ENCODE results near the gene ALG14.
A peak's percentile ranks its signal among the peaks of the same experiment; 100 is the strongest.
"Not testable (repeated sequence)": the region's sequence is repeated elsewhere in the genome, so short reads cannot be mapped to it uniquely, and the experiment has no call there.

Gene ALG14

GRCh38 chr1:94951046-94951445, 121.7 kb downstream of the ALG14 start:
- H3K27me3 Mint-ChIP-seq, result no peaks in the 10 kb centered on the region
- H3K9me3 Mint-ChIP-seq, result no peaks in the 10 kb centered on the region
- ATAC-seq (no peak), DNase-seq (no peak)
- H3K4me3 Mint-ChIP-seq, result no peak overlapping the region
- H3K4me1 Mint-ChIP-seq, result no peaks in the 10 kb centered on the region
- H3K27ac Mint-ChIP-seq, result no peak overlapping the region

GRCh38 chr1:94949681-94950661, 122.8 kb downstream of the ALG14 start:
- no peaks in the 10 kb centered on the region for H3K4me1 Mint-ChIP-seq
- H3K4me3 Mint-ChIP-seq, result no peak overlapping the region
- DNase-seq (no peak), ATAC-seq (no peak)
- H3K9me3 Mint-ChIP-seq, result no peaks in the 10 kb centered on the region
- H3K27me3 Mint-ChIP-seq, result no peaks in the 10 kb centered on the region
- no peak overlapping the region for H3K27ac Mint-ChIP-seq

DNA sequence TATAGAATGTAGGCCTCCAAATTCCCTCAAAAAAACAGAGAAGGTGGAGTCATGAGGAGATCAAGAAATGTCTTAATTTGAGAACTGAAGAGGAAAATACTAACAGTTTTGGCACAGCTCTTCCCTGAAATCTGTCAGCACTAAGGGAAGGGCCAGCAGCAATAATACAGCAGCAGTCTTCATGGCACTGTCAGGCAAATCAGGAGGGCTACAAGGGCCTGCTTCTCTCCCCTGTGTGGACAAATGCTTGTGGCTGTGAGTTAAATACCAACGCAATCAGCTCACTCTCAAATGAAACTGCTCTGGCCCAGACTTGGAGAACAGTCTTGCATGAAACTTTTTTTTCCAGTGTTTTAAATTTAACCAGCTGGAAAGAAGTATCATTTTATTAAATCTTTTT, 125.3 kb downstream of the ALG14 start:
- no peak overlapping the region for H3K27ac Mint-ChIP-seq
- no peaks in the 10 kb centered on the region for H3K27me3 Mint-ChIP-seq
- H3K4me3 Mint-ChIP-seq, result no peak overlapping the region
- no peaks in the 10 kb centered on the region for H3K9me3 Mint-ChIP-seq
- no peaks in the 10 kb centered on the region for H3K4me1 Mint-ChIP-seq
- no peak for DNase-seq
- ATAC-seq, result no peak

- no peak for DNase-seq
- Mint-ChIP-seq H3K27ac (no peak overlapping the region), H3K4me3 (no peak overlapping the region)
These were observed 125.9 kb downstream of the ALG14 start for GRCh38 chr1:94946886-94947285.

GRCh38 chr1:94942171-94943128, 130.3 kb downstream of the ALG14 start:
- no peak overlapping the region for H3K4me3 Mint-ChIP-seq
- H3K27me3 Mint-ChIP-seq, result no peaks in the 10 kb centered on the region
- H3K9me3 Mint-ChIP-seq, result no peaks in the 10 kb centered on the region
- H3K27ac Mint-ChIP-seq, result peak overlapping the region in 1 of 2 donors; percentile 7
- H3K4me1 Mint-ChIP-seq, result no peaks in the 10 kb centered on the region
- no peak for DNase-seq
- ATAC-seq, result no peak

More at GRCh38 chr1:94946886-94947285, 125.9 kb downstream of the ALG14 start:
- Mint-ChIP-seq H3K9me3 (no peaks in the 10 kb centered on the region), H3K4me1 (no peaks in the 10 kb centered on the region), H3K27me3 (no peaks in the 10 kb centered on the region)
- no peak for ATAC-seq

GRCh38 chr1:94941480-94941879, 131.3 kb downstream of the ALG14 start:
- H3K4me1 Mint-ChIP-seq, ATAC-seq, H3K27me3 Mint-ChIP-seq, H3K9me3 Mint-ChIP-seq, DNase-seq, H3K4me3 Mint-ChIP-seq: not testable (repeated sequence)
- H3K27ac Mint-ChIP-seq, result peak overlapping the region in 1 of 2 donors; percentile 37

- H3K27me3 Mint-ChIP-seq, result no peaks in the 10 kb centered on the region
These were observed 132.0 kb downstream of the ALG14 start for GRCh38 chr1:94940738-94941137.

GRCh38 chr1:94937820-94938219, 134.9 kb downstream of the ALG14 start:
- no peak overlapping the region for H3K27ac Mint-ChIP-seq
- DNase-seq (no peak), ATAC-seq (no peak)
- no peaks in the 10 kb centered on the region for H3K27me3 Mint-ChIP-seq
- H3K9me3 Mint-ChIP-seq, result no peaks in the 10 kb centered on the region
- H3K4me1 Mint-ChIP-seq, result peaks cover 8% of the 10 kb centered on the region
- H3K4me3 Mint-ChIP-seq, result no peak overlapping the region

More at GRCh38 chr1:94940738-94941137, 132.0 kb downstream of the ALG14 start:
- H3K4me3 Mint-ChIP-seq, result no peak overlapping the region
- H3K27ac Mint-ChIP-seq, result no peak overlapping the region
- no peaks in the 10 kb centered on the region for H3K9me3 Mint-ChIP-seq
- ATAC-seq (no peak), DNase-seq (no peak)
- peaks cover under 1% of the 10 kb centered on the region for H3K4me1 Mint-ChIP-seq

DNA sequence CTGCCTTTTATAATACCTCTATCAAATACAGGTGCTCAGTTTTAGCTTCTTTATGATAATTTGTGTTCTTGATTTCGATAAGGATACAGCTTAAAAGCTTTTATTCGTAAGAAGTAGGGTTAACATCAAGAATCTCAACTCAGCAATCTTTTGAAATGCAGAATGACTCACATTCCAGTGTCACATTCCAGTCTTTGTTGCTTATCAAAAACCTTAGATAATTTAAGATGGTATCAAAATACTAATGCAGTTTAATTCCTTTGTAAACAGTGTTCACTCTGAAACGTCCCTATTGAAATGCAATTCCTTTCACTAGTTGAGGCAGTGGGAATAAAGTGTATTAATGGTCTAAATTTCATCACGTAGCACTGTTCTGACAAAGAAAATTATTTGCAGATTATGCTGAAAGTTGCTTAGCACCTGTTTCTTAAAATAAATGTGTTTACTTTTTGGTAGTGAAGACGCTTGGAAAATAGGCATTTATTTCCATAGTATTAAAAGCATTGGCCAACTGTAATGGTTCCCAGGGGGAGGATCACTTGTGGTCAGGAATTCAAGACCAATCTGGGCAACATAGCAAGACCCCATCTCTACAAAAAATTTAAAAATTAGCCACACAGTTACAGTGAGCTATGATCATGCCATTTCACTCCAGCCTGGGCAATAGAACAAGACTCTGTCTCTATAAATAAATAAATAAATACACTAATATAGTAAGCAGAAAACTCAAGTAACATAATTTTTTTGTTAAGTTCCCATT, 135.7 kb downstream of the ALG14 start:
- Mint-ChIP-seq H3K4me3 (no peak overlapping the region), H3K27ac (no peak overlapping the region), H3K4me1 (peaks cover 8% of the 10 kb centered on the region), H3K9me3 (no peaks in the 10 kb centered on the region), H3K27me3 (no peaks in the 10 kb centered on the region)
- ATAC-seq, result no peak
- no peak for DNase-seq

- DNase-seq, result no peak
- Mint-ChIP-seq H3K9me3 (no peaks in the 10 kb centered on the region), H3K27ac (peak overlapping the region in 1 of 2 donors; percentile 3), H3K4me1 (peaks cover 8% of the 10 kb centered on the region), H3K27me3 (no peaks in the 10 kb centered on the region), H3K4me3 (no peak overlapping the region)
- ATAC-seq, result no peak
These were observed 137.3 kb downstream of the ALG14 start for GRCh38 chr1:94935476-94935875.

DNA sequence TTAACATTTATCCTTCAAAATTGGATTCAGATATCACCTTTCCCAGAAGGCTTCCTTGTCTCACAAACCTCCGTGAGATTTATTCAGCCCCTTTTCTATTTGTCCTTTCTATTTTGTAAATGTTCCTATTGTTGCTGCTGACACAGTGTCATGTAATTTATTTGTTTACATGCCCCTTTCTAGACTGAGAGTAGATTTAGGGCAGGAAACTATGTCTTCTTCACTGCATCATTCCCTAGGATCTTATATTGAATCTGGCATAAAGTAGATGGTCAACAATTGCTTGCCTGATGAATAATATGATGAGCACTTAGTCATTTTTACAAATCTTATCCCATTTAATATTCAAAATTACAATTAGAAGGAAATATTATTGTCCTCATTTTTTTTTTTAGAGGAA, 137.7 kb downstream of the ALG14 start:
- no peak overlapping the region for H3K27ac Mint-ChIP-seq
- peaks cover 8% of the 10 kb centered on the region for H3K4me1 Mint-ChIP-seq

DNA sequence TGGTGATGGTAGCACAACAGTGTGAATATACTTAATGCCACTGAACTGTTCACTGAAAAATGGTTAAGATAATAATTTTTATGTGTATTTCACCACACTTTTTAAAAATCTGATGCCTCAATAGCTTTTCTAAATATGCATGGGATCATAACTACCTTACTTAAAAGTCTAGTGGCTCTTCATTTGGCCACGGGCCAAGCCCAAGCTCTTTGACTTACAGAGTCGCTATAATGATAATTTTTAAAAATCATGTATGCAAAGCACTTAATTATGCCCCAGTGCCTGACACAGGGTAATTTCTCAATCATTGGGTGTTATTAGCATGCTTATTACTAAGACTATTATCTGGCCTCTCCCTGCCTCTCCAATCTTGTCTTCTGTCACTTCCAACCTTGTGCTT, 138.2 kb downstream of the ALG14 start:
- ATAC-seq (no peak), DNase-seq (no peak)
- Mint-ChIP-seq H3K27me3 (no peaks in the 10 kb centered on the region), H3K27ac (no peak overlapping the region), H3K4me1 (peaks cover 8% of the 10 kb centered on the region), H3K9me3 (no peaks in the 10 kb centered on the region), H3K4me3 (no peak overlapping the region)

More for the DNA sequence above, 137.7 kb downstream of the ALG14 start:
- H3K4me3 Mint-ChIP-seq, result no peak overlapping the region
- DNase-seq (no peak), ATAC-seq (no peak)
- no peaks in the 10 kb centered on the region for H3K27me3 Mint-ChIP-seq
- no peaks in the 10 kb centered on the region for H3K9me3 Mint-ChIP-seq

DNA sequence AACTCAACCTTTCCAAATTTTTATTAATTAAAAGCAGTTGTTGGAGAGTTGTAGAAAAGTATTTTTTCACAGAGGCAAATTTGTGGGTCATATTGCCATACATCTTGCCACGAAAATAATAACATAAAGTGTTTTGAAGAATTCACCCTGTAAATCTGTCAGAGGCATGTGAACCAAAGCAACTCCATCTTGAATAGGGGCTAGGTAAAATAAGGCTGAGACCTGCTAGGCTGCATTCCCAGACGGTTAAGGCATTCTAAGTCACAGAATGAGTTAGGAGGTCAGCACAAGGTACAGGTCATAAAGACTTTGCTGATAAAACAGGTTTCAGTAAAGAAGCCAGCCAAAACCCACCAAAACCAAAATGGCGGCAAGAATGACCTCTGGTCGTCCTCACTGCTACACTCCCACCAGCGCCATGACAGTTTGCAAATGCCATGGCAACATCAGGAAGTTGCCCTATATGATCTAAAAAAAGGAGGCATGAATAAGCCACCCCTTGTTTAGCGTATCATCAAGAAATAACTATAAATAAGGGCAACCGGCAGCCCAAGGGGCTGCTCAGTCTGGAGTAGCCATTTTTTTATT, 141.4 kb downstream of the ALG14 start:
- DNase-seq (no peak), ATAC-seq (no peak)
- Mint-ChIP-seq H3K9me3 (no peaks in the 10 kb centered on the region), H3K4me1 (peaks cover 15% of the 10 kb centered on the region), H3K27ac (no peak overlapping the region), H3K27me3 (peaks cover 7% of the 10 kb centered on the region), H3K4me3 (no peak overlapping the region)

- Mint-ChIP-seq H3K4me3 (no peak overlapping the region), H3K27ac (no peak overlapping the region), H3K27me3 (peaks cover 19% of the 10 kb centered on the region), H3K9me3 (no peaks in the 10 kb centered on the region), H3K4me1 (peaks cover 23% of the 10 kb centered on the region)
- DNase-seq (no peak), ATAC-seq (no peak)
These were observed 143.2 kb downstream of the ALG14 start for GRCh38 chr1:94929351-94930217.

Data from stimulated activated naive CD8-positive, alpha-beta T cell treated with anti-CD3 and anti-CD28 coated beads, Interleukin-15, amount 100 ng/mL, for 72 hours (primary cell).